BLaER1 treated with 17β-estradiol and CSF1 and Interleukin-3, amounts not matched to agents 10 nM and 100 nM (cell line): ENCODE results near the gene APBB1IP.
A peak's percentile ranks its signal among the peaks of the same experiment; 100 is the strongest.

Source experiments
- H3K27ac ChIP-seq, 11 experiments: shearing (Covaris generic); formaldehyde crosslinking; 2 replicates each; pipeline ENCODE4 v1.8.1; 2022
- H3K27me3 ChIP-seq, 11 experiments: shearing (Covaris generic); formaldehyde crosslinking; 2 replicates each; pipeline ENCODE4 v1.8.1; 2022
- H3K36me3 ChIP-seq, 11 experiments: shearing (Covaris generic); formaldehyde crosslinking; 2 replicates each; pipeline ENCODE4 v1.8.1; 2022
- H3K4me1 ChIP-seq, 10 experiments: shearing (Covaris generic); formaldehyde crosslinking; 2 replicates each; pipeline ENCODE4 v1.8.1; 2022
- H3K4me2 ChIP-seq, 11 experiments: shearing (Covaris generic); formaldehyde crosslinking; 2 replicates each; pipeline ENCODE4 v1.8.1; 2022
- H3K4me3 ChIP-seq, 10 experiments: shearing (Covaris generic); formaldehyde crosslinking; 2 replicates each; pipeline ENCODE4 v1.8.1; 2022
- H3K9ac ChIP-seq, 11 experiments: shearing (Covaris generic); formaldehyde crosslinking; 2 replicates each; pipeline ENCODE4 v1.8.1; 2022
- H3K9me3 ChIP-seq, 11 experiments: shearing (Covaris generic); formaldehyde crosslinking; replicated peaks in 1 of 11; 2 replicates each; pipeline ENCODE4 v1.8.1; 2022
- H4K20me1 ChIP-seq, 11 experiments: shearing (Covaris generic); formaldehyde crosslinking; 2 replicates each; pipeline ENCODE4 v1.8.1; 2022
- Cebpa-rat ChIP-seq, 11 experiments: shearing (Covaris generic); IDR thresholded peaks; 2 replicates each; pipeline ENCODE4 v1.8.1; 2022

Gene APBB1IP

DNA sequence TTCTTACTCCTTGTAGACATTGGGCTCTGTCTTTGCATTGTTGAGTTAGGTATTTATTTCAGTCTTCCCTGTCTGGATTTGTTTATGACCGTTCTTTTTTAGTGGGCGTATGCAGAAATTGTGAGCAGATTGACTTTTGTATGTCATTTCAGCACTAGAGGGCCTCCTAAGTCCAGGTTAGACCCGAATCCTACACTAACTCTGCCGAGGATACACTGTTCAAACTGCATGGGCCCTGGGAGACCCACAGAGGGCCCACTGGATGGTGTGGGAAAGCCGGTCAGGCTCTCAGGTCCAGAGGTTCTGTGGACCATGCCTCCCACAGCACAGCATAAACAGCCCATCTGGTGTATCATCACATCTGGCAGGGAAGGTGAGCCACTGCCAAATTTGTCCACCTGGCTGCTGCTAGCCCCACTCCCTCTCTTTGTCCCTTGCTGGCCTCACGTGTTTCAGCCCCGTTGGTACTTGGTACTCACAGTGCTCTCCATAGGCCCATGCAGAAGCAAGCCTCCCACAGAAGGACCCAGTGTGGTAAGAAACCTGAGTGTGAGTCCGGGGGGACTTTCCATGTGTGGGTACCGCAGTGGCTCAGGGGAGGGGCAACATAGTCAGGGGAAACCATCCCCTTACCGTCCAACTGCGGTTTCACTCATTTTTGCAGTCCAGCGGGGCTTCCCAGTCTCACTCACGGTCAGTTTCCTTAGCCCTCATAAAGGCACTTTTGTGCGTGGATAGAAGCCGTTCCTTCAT is 112.8 kb downstream of the APBB1IP start:
- peak overlapping the region in 5 of 11 experiments; percentile 17 to 86 (median 53); a peak in 6 of 22 replicates for H3K4me2 ChIP-seq
- TF ChIP-seq Cebpa-rat (IDR thresholded peaks at IDR 0.05): no peak
- no peaks in the 10 kb centered on the region for H3K27me3 ChIP-seq
- peak overlapping the region in 3 of 11 experiments; percentile 18 to 25 (median 24); a peak in 3 of 22 replicates for H3K27ac ChIP-seq
- peaks cover 57 to 99% (median 93%) of the 10 kb centered on the region in 11 experiments for H4K20me1 ChIP-seq
- H3K4me3 ChIP-seq: 0 out of 20 replicates have a peak overlapping the region, but pooled peaks of 1 of the 10 experiments have one; percentile 15
- peak overlapping the region in 2 of 11 experiments; percentile 23 to 24; a peak in 1 of 22 replicates for H3K9ac ChIP-seq
- H3K36me3 ChIP-seq: peaks cover 81 to 100% (median 96%) of the 10 kb centered on the region in 11 experiments
- peaks cover 0 to 97% (median 47%) of the 10 kb centered on the region in 10 experiments; a peak in 17 of 20 replicates for H3K4me1 ChIP-seq
- H3K9me3 ChIP-seq: peaks cover 0 to 5% (median 0%) of the 10 kb centered on the region in 11 experiments; a peak in 3 of 22 replicates

DNA sequence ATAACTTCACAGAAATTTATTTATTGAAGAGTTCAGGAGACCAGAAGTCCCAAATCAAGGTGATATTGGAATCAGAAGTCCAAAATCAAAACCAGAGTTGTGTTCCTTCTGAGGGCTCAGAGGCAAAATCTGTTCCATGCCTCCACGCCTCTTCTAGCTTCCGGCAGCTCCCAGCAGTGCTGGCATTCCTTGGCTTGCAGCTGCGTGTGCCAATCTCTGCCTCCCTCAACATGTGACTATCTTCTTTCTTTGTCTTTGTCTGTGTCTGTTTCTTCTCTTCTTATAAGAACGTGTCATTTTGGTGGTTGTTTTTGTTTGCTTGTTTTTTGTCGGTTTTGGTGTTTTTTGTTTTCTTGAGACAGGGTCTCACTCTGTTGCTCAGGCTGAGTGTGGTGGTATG is 116.1 kb downstream of the APBB1IP start:
- peak overlapping the region in 6 of 11 experiments; percentile 28 to 86 (median 79); a peak in 12 of 22 replicates for H3K4me2 ChIP-seq
- H3K36me3 ChIP-seq: peaks cover 78 to 100% (median 98%) of the 10 kb centered on the region in 11 experiments
- peak overlapping the region in 6 of 11 experiments; percentile 46 to 84 (median 74); a peak in 10 of 22 replicates for H3K27ac ChIP-seq
- H3K4me1 ChIP-seq: peaks cover 0 to 85% (median 56%) of the 10 kb centered on the region in 10 experiments; a peak in 17 of 20 replicates
- TF ChIP-seq Cebpa-rat (IDR thresholded peaks at IDR 0.05): no peak
- peaks cover 41 to 100% (median 96%) of the 10 kb centered on the region in 11 experiments; a peak in 21 of 22 replicates for H4K20me1 ChIP-seq
- H3K4me3 ChIP-seq: no peak overlapping the region
- peaks cover 0 to 5% (median 0%) of the 10 kb centered on the region in 11 experiments; a peak in 3 of 22 replicates for H3K9me3 ChIP-seq
- H3K27me3 ChIP-seq: no peaks in the 10 kb centered on the region
- peak overlapping the region in 2 of 11 experiments; percentile 67 to 73; a peak in 2 of 22 replicates for H3K9ac ChIP-seq

DNA sequence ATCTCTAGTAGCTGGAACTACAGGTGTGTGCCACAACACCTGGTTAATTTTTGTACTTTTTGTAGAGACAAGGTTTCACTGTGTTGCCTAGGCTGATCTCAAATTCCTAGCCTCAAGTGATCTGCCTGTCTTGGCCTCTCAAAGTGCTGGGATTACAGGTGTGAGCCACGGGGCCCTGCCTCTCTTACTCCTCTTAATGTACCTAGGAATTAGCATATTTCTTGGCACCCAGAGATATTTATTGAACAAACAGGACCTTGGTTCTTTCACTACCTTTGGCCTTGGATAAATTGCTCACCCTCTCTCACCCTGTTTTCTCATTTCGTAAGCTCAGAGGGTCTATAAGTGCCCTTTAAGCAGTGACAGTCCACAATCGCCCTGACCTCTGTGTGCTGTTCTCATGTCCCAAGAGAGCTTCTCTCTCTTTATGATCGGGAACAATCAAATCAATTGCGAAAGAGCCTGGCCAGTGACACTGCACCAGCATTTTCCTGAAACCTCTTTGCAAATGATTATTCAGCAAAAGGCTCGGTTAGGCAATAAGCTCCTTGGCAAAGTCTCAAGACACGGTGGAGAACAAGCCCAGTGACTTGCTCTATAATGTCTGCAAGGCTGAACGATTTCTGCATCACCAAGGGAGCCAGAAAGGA is 117.7 kb downstream of the APBB1IP start:
- H3K4me3 ChIP-seq: 0 out of 20 replicates have a peak overlapping the region, but pooled peaks of 2 of the 10 experiments have one; percentile 1 to 23
- H3K4me2 ChIP-seq: peak overlapping the region in 9 of 11 experiments; percentile 3 to 86 (median 75); a peak in 17 of 22 replicates
- peak overlapping the region; percentile 30 to 84 (median 56); a peak in 20 of 22 replicates for H3K27ac ChIP-seq
- H4K20me1 ChIP-seq: peaks cover 25 to 98% (median 89%) of the 10 kb centered on the region in 11 experiments; a peak in 21 of 22 replicates
- H3K9ac ChIP-seq: peak overlapping the region in 9 of 11 experiments; percentile 23 to 73 (median 47); a peak in 14 of 22 replicates
- peaks cover 0 to 70% (median 54%) of the 10 kb centered on the region in 10 experiments; a peak in 17 of 20 replicates for H3K4me1 ChIP-seq
- no peaks in the 10 kb centered on the region for H3K27me3 ChIP-seq
- H3K9me3 ChIP-seq: no peaks in the 10 kb centered on the region
- H3K36me3 ChIP-seq: peaks cover 81 to 100% (median 99%) of the 10 kb centered on the region in 11 experiments
- TF ChIP-seq Cebpa-rat (IDR thresholded peaks at IDR 0.05): peak; percentile 37 to 98 (median 83); a peak in 20 of 22 replicates

GRCh38 chr10:26556748-26557640 is 118.9 kb downstream of the APBB1IP start:
- Histone ChIP-seq H3K4me1 (peaks cover 0 to 58% (median 45%) of the 10 kb centered on the region in 10 experiments; a peak in 17 of 20 replicates), H3K36me3 (peaks cover 81 to 100% (median 99%) of the 10 kb centered on the region in 11 experiments), H3K4me2 (peak overlapping the region in 5 of 11 experiments; percentile 75 to 86 (median 81); a peak in 8 of 22 replicates), H3K9ac (peak overlapping the region in 3 of 11 experiments; percentile 45 to 73 (median 69); a peak in 3 of 22 replicates), H3K27me3 (no peaks in the 10 kb centered on the region), H3K4me3 (no peak overlapping the region), H4K20me1 (peaks cover 14 to 94% (median 80%) of the 10 kb centered on the region in 11 experiments; a peak in 20 of 22 replicates), H3K27ac (peak overlapping the region in 9 of 11 experiments; percentile 30 to 84 (median 59); a peak in 14 of 22 replicates), H3K9me3 (no peaks in the 10 kb centered on the region)
- no peak for TF ChIP-seq Cebpa-rat (IDR thresholded peaks at IDR 0.05)

DNA sequence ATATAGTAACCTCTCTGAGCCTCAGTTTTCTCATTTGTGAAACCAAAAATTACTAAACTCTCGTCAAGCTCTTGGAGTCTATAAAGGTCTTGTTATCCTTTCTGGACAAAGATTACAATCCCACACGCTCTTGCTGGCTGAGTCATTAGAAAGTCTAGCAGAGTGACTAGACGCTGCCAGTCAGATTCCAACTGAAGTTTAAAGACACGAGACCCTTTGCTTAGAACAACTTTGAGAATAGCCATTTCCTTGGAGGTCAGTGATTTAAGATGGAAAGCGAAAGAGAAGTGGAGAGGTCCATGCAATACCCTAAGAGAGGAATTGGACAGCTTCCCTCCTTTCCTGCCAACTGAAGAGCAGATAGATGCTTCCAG is 119.5 kb downstream of the APBB1IP start:
- Histone ChIP-seq H3K4me3 (no peak overlapping the region), H3K27me3 (no peaks in the 10 kb centered on the region), H3K9ac (no peak overlapping the region; a peak in 2 of 22 replicates), H3K4me1 (peaks cover 0 to 52% (median 39%) of the 10 kb centered on the region in 10 experiments; a peak in 17 of 20 replicates), H3K36me3 (peaks cover 81 to 100% (median 99%) of the 10 kb centered on the region in 11 experiments), H3K27ac (peak overlapping the region in 4 of 11 experiments; percentile 5 to 84 (median 32); a peak in 5 of 22 replicates), H4K20me1 (peaks cover 10 to 94% (median 74%) of the 10 kb centered on the region in 11 experiments; a peak in 20 of 22 replicates), H3K4me2 (no peak overlapping the region), H3K9me3 (no peaks in the 10 kb centered on the region)
- no peak for TF ChIP-seq Cebpa-rat (IDR thresholded peaks at IDR 0.05)

- Histone ChIP-seq H3K9ac (no peak overlapping the region), H3K4me3 (no peak overlapping the region), H3K9me3 (peaks cover 0 to 48% (median 25%) of the 10 kb centered on the region in 11 experiments; a peak in 13 of 22 replicates), H3K4me2 (no peak overlapping the region), H3K27ac (no peak overlapping the region), H3K4me1 (peaks cover 0 to 22% (median 0%) of the 10 kb centered on the region in 10 experiments; a peak in 7 of 20 replicates), H3K27me3 (no peaks in the 10 kb centered on the region), H4K20me1 (peaks cover 0 to 80% (median 39%) of the 10 kb centered on the region in 11 experiments; a peak in 18 of 22 replicates), H3K36me3 (peaks cover 98 to 100% (median 99%) of the 10 kb centered on the region in 11 experiments)
- no peak for TF ChIP-seq Cebpa-rat (IDR thresholded peaks at IDR 0.05)
Measured at GRCh38 chr10:26566525-26567350, 128.6 kb downstream of the APBB1IP start.

DNA sequence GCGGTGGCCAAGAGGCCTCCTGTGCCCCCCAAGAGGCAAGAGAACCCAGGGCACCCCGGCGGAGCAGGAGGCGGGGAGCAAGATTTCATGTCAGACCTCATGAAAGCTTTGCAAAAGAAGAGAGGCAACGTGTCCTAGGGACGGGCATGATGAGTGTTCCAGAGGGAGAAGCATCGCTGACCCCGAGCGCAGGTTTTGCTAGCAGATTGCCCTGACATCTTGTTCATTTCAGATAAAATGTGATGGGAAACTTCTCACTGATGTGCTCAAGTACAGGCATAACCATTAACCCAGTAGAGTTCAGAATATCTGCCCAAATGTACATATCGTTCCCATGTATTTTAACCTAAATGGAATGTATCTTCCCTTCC is 129.2 kb downstream of the APBB1IP start:
- TF ChIP-seq Cebpa-rat (IDR thresholded peaks at IDR 0.05): no peak
- H3K9me3 ChIP-seq: peaks cover 0 to 50% (median 25%) of the 10 kb centered on the region in 11 experiments; a peak in 13 of 22 replicates
- peaks cover 0 to 28% (median 0%) of the 10 kb centered on the region in 10 experiments; a peak in 7 of 20 replicates for H3K4me1 ChIP-seq
- H3K4me2 ChIP-seq: no peak overlapping the region
- H3K4me3 ChIP-seq: no peak overlapping the region
- no peak overlapping the region for H3K9ac ChIP-seq
- H4K20me1 ChIP-seq: peaks cover 0 to 80% (median 39%) of the 10 kb centered on the region in 11 experiments; a peak in 18 of 22 replicates
- no peaks in the 10 kb centered on the region for H3K27me3 ChIP-seq
- peaks cover 97 to 100% (median 98%) of the 10 kb centered on the region in 11 experiments for H3K36me3 ChIP-seq
- no peak overlapping the region for H3K27ac ChIP-seq
